T-helper 2 cell (primary cell): ENCODE measurements around the gene HPCA.
A peak's percentile ranks its signal among the peaks of the same experiment; 100 is the strongest.

Experiments
- DNase-seq, 5 experiments: peaks; one replicate each; pipeline versions ENCODE4 v3.0.0 to v3.0.0-alpha.2; 2012 to 2022

Gene HPCA

GRCh38 chr1:32937061-32937460 is 50.8 kb downstream of the HPCA start:
- DNase-seq = no peak

DNA sequence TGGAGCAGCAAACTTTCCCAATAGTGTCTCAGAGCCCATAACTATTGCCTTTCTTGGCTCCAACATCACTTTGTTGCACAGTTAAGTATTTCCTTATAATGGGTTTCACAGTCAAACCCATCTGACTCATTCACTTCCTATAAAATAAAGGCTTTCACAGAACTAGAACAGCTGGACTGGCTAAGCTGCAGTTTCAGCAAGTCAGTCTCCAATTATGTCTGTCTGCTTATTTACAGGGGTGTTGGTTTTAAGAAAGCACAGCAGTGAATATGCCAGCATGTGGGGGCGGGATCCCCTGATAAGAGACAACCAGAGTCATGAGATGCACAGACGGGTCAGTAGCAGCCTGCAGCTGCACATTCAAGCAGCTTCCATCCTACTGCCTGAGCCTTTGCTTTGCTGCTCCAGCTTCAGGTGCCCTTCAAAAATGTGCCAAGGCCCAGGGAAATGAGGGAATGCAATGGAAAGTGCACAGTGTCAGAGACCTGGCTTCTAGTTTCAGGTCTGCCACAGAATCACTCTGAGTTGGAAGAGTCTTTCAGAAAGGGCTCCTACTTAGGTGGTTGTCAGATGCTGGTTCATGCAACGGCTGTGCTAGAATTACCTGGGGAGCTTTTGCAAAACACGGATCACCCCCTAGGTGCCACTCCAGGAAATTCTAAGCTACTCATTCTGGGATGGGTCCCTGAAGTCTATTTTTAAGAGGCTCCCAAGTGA is 53.5 kb downstream of the HPCA start:
- peak in 1 of 5 experiments; percentile 43 for DNase-seq

- no peak for DNase-seq
Measured at GRCh38 chr1:32944180-32944579, 57.9 kb downstream of the HPCA start.
